Endometrium (tissue), 2 donors: Measurements from ENCODE around the gene GVQW3.

Experiments used
- FAIRE-seq: peaks from 2 replicates; lab custom pipeline; 2012; peaks lifted over from hg19 to GRCh38; lab: Jason Lieb, UNC
- donor health status: control.
- donor health status: control.

Gene GVQW3

GRCh38 chr11:76380977-76381719 lies at the start of gene GVQW3, which contains the start of gene THAP12:
GVQW3 (plus strand) TSS chr11:76381323; CDS start chr11:76381829, 506 bp downstream.
THAP12 (minus strand) TSS chr11:76381132; CDS start chr11:76380836, 296 bp downstream.
- FAIRE-seq: no peak

- no peak for FAIRE-seq
Observed at GRCh38 chr11:76334826-76335389, 46.2 kb upstream of the GVQW3 start.

DNA sequence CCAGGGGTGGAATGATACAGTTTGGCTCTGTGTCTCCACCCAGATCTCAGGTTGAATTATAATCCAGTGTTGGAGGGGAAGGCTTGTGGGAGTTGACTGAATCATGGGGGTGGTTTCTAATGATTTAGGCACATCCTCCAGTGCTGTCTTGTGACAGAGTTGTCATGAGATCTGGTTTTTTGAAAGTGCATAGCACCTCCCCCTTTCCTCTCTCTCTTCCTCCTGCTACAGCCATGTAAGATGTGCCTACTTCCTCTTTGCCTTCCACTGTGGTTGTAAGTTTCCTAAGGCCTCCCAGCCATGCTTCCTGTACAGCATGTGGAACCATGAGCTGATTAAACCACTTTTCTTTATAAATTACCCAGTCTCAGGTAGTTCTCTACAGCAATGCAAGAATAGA lies 45.3 kb upstream of the GVQW3 start:
- no peak for FAIRE-seq

DNA sequence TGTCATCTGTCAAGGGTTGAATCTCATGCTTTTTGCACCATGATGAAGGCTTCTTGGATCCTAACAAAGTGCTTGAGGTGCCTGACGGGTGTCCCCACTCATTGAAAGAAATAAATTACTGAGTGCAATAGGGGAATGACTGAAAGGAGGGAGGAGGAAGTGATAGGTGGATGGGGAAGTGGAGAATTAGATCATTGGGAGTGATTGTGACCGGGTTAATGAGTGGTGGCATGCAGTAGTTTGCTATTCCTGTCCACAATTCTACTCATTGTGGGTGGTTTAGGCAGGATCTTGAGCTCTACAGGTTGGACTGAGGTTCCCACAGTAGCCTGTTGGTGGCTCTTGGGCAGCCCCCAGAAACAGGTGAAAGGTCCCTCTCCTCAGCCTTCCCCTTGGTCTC lies 44.5 kb upstream of the GVQW3 start:
- no peak for FAIRE-seq

DNA sequence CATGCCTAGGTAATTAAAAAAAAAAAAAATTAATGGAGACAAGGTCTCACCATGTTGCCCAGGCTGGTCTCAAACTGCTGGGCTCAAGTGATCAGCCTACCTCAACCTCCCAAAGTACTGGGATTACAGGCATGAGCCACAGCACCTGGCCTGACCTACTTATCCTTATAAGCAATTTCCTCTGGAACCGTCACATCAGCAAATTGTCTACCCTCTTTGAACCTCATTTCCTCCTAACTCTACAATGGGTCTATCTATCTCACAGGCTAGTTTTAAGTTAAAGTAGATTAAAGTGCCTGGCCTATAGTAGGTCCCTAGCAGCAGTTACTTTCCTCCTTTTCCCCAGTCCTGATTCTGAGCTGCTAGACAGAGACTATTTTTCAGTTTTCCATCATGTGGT lies 43.7 kb upstream of the GVQW3 start:
- no peak for FAIRE-seq

DNA sequence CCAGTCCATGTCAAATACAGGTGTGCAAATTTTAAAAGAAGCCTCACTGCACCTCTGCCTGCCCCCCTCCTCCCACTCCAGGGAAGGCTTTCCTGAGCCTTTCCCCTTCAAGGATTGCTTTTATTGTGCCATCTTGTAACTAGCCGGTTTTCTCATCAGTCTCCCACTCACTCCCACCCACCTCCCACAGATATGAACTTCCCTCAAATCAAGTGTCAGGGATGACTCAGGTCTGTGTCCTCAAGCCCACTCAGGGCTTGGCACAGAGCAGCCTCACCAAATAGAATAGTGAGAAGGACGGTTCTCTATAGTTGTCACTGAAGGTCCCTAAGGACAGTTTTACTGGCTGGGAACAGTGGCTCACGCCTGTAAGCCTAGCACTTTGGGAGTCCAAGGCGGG lies 43.2 kb upstream of the GVQW3 start:
- no peak for FAIRE-seq

GRCh38 chr11:76339221-76339620 lies 41.9 kb upstream of the GVQW3 start:
- no peak for FAIRE-seq

DNA sequence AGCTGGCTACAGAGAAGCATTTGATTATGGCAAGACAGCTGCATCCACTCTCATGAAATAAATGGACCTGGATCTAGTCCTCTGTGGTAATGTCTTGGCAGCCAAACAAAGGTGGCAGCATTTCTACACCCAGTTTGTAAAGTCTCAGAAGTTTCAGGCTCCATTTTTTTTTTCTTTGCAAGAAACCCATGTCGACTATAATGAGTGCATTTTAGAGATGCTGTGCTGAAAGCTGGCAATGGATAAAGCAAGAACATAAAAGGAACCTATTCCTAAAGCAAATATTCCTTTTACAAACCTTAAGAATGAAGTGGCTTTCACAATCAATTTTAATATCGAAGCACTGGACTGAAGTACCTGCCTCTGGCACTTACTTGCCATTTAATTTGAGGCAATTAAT lies 33.7 kb upstream of the GVQW3 start:
- no peak for FAIRE-seq

DNA sequence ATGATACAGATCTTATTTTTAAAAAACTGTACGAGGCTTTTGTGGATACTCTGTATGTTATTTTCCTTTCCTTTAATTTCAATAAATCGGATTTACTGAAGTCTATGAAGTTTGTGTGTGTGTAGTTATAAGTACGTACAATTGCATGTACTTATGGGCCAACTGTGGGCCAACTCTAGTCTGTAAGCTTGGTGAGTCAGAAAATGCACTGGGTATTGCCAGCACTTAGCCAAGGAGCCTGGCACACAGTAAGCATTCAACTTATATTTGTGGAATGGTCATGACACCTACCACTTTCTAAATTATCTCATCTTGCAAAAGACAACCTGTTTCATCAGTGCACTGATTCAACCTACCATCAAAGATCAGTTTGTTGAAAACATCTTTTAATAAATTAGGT lies 32.8 kb upstream of the GVQW3 start:
- no peak for FAIRE-seq

- FAIRE-seq: no peak
Observed at GRCh38 chr11:76355172-76355571, 26.0 kb upstream of the GVQW3 start.

DNA sequence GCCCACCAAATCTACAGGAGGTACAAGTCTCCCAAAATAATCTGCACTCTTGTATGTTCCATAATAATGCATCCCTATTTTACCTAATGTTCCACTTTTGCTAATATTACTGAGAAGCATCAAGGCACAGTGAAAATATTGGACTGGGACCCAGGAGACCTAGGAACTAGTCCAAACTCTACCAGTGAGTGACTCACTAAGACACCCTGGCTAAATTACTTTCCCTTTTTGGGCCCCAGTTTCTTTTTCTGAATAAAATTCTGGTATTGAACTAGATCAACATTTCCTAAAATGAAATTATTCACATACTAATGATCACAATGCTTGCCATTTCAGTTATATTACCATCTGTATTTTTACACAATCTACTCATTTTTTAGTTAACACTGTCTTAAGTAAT lies 19.7 kb upstream of the GVQW3 start:
- no peak for FAIRE-seq

DNA sequence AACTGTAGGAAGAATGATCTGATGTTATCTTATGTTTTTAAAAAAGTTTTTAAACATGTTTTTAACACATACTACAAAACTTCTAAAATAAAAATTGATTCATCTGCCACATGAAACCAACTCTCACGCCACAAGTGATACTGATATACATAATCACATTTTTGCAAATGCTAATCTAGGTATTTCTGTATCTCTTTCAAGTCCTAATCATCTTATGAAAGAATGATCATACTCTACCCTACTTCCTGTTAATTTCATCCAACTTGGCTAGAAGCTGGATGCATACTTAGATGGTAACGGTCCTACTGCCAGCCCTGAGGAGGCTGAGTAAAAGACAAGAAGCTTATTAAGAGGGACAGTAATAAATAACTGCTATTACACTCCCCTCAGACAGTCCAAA lies 19.3 kb upstream of the GVQW3 start:
- FAIRE-seq: no peak

- FAIRE-seq: no peak
Observed at GRCh38 chr11:76362716-76363115, 18.4 kb upstream of the GVQW3 start.

- FAIRE-seq: no peak
Observed at GRCh38 chr11:76365038-76365679, 16.0 kb upstream of the GVQW3 start.

DNA sequence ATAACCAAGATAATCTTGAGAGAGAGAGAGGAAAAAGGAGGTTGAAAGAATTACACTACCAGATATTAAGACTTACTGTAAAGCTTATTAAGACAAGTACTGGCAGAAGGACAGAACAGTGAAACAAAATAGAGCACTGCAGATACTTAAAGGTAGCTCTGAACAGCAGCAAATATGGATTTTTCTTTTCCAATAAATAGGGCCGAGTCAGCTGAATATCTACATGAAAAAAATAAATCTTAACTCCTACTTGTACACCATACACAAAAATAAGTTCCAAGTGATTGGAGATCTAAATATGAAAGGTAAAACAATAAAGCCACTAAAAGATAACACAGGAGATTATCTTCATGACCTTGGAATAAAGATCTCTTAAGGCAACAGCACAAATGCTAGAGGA lies 12.6 kb upstream of the GVQW3 start:
- no peak for FAIRE-seq

DNA sequence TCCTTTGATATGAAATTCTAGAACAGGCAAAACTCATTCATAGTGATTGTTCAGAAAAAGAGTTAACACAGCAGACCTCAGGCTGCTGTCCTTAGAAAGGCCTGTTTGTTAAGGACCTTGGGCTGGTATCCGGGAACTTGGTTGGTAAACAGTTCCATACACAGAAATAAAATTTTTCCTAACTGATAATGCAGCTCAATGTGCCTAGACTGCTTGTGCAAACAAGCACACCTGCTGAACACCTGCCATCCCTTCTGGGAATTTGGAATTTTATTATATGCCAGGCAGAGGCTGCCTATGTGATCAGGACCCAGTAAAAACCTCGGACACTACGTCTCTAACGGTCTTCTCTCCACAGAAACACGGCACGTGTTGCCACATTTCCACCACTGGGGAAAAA lies 11.7 kb upstream of the GVQW3 start:
- no peak for FAIRE-seq

- FAIRE-seq: no peak
Observed at GRCh38 chr11:76371170-76371569, 10.0 kb upstream of the GVQW3 start.

DNA sequence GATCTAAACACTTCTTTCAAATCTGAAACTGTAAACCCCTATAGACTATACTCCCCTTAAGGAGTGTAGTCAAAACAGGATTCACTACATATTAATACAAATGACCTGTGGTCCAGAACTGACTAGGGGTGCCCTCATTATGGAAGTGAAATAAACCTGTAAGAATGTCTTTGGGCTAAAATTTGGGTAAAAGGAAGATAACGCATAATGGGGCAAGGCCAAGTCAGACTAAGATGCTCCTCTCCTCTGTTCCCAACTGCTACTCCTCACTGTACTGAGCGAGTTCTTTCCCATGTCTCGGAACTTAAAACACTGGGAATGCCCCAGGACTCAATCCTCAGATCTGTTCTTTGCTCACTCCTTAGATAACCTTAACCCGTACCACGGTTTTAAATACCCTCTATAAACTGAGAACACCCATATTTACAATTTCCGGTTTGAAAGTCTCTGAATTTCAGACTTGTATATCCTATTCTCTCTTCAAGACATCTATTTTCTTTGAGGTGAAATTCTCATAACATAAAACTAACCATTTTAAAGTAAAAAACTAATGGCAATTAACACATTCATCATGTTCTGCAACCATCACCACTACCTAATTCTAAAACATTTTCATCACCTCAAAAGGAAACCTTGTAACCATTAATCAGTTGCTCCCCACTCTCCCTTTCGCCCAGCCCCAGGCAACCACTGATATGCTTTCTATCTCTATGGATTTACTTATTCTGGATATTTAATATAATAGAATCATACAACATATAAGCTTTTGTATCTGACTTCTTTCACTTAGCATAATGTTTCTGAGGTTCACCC lies 4.2 kb upstream of the GVQW3 start:
- FAIRE-seq: no peak

- FAIRE-seq: no peak
Observed at GRCh38 chr11:76379807-76380158, 1.3 kb upstream of the GVQW3 start.

DNA sequence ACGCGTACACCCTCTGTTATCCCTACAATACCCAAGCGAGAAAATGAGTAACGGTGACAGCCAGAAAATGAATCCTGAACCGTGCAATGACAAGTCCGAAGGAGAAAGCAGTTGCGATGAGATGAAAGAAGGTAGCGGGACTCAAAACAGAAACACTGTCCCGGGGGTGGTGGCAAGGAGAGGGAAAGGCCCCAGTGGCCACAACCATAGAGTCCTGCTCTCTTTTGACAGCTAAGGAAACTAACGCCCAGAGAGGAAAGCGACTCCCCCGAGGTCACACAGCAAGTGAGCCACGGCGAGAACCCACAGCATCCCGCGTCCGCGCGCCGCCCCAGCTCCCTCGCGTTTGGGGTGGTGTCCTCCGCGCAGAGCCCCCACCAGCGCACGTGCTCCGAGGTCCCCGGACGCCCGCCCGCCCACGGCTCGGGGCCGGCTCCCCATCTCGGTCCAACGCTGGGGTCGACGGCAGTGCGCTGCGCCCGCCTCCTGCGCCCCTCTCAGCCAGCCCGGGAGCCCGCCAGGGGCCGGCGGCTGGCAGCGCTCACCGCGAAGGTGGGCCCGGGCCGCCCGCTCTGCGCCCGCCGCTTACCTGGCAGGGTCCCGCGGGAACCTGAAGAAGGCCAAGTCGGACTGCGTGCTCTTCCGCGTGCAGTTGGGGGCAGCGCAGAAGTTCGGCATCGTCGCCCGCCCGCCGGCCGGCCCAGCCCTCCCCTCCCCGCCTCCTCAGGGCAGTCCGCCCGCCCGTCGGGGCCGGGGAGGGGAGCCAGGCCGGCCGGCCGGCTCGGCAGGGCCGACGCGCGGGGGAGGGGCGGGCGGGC lies 755 bp upstream of the GVQW3 start:
- no peak for FAIRE-seq

DNA sequence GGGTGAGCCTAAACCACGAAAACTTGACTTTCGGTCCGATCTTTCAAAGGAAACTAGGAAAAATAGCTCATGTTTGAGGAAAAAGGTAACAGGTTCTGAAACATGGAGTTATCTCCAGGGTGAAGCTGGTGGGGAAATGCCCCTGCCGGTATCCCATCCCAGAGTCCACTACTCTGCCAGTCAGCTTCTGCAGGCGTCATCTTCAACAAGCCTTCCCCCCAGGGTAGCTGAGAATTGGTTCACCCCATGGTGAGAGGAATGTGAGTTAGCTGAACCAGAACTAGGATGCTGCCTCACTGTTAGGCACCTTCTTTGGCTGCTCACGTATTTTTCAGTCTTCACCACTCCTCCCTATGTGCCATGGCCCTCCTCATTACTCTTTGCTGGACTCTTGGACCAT lies 1.1 kb downstream of the GVQW3 start:
- no peak for FAIRE-seq

DNA sequence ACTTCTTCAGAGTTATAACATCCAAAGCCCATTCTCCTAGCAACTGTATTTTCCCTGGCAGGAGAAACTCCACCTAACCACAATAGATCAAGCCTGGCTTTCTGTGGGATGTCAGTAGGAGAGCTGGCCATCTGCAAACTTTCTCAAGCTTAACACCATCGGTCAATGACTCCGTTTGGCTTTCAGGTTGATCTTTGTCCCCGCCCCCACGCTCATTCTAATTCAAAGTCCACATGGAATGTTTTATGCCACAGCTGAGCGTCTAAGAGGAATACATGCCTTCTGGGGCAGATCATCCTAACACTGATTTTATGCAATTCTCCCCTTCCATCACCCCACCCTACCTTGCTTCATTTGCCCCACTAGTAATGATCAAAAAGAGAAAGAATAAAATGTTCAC lies 4.8 kb downstream of the GVQW3 start:
- no peak for FAIRE-seq
